ENCODE results near the gene RNF31.

The RNF31 gene

GRCh38 chr14:24189460-24189859 is 42.2 kb downstream of the RNF31 start:
- TF ChIP-seq Cebpa-rat (IDR thresholded peaks at IDR 0.05): no peak
- Histone ChIP-seq H3K4me1 (peaks cover 48 to 65% (median 55%) of the 10 kb centered on the region in 10 experiments), H3K9me3 (replicated peaks in 1 of 11) (no peaks in the 10 kb centered on the region), H3K27me3 (no peaks in the 10 kb centered on the region), H4K20me1 (peaks cover 0 to 45% (median 17%) of the 10 kb centered on the region in 11 experiments; a peak in 12 of 22 replicates), H3K4me2 (peak overlapping the region; percentile 78 to 97 (median 93)), H3K4me3 (peak overlapping the region in 5 of 10 experiments; percentile 64 to 81 (median 76); a peak in 5 of 20 replicates), H3K27ac (peak overlapping the region in 9 of 11 experiments; percentile 38 to 93 (median 57); a peak in 14 of 22 replicates), H3K9ac (peak overlapping the region in 10 of 11 experiments; percentile 64 to 95 (median 82); a peak in 16 of 22 replicates), H3K36me3 (peaks cover 43 to 67% (median 60%) of the 10 kb centered on the region in 11 experiments)

GRCh38 chr14:24190416-24190815 is 43.1 kb downstream of the RNF31 start:
- H3K4me2 ChIP-seq: peak overlapping the region in 5 of 11 experiments; percentile 78 to 93 (median 90); a peak in 5 of 22 replicates
- peaks cover 0 to 36% (median 16%) of the 10 kb centered on the region in 11 experiments; a peak in 11 of 22 replicates for H4K20me1 ChIP-seq
- H3K9me3 ChIP-seq (replicated peaks in 1 of 11): no peaks in the 10 kb centered on the region
- H3K27me3 ChIP-seq: no peaks in the 10 kb centered on the region
- H3K4me3 ChIP-seq: no peak overlapping the region
- TF ChIP-seq Cebpa-rat (IDR thresholded peaks at IDR 0.05): no peak
- peaks cover 34 to 58% (median 51%) of the 10 kb centered on the region in 11 experiments for H3K36me3 ChIP-seq
- H3K9ac ChIP-seq: no peak overlapping the region
- H3K27ac ChIP-seq: no peak overlapping the region
- peaks cover 55 to 71% (median 62%) of the 10 kb centered on the region in 10 experiments for H3K4me1 ChIP-seq

- no peak overlapping the region for H3K4me3 ChIP-seq
- peaks cover 0 to 11% (median 0%) of the 10 kb centered on the region in 11 experiments; a peak in 6 of 22 replicates for H4K20me1 ChIP-seq
- H3K27ac ChIP-seq: no peak overlapping the region
- H3K27me3 ChIP-seq: no peaks in the 10 kb centered on the region
- H3K4me1 ChIP-seq: peaks cover 57 to 73% (median 65%) of the 10 kb centered on the region in 10 experiments
- peaks cover 22 to 36% (median 30%) of the 10 kb centered on the region in 11 experiments; a peak in 21 of 22 replicates for H3K36me3 ChIP-seq
- H3K4me2 ChIP-seq: peak overlapping the region; percentile 15 to 92 (median 44)
- TF ChIP-seq Cebpa-rat (IDR thresholded peaks at IDR 0.05): no peak
- H3K9me3 ChIP-seq (replicated peaks in 1 of 11): no peaks in the 10 kb centered on the region
- H3K9ac ChIP-seq: peak overlapping the region in 1 of 11 experiments; percentile 26; a peak in 1 of 22 replicates
Measured at GRCh38 chr14:24192933-24193332, 45.6 kb downstream of the RNF31 start.

GRCh38 chr14:24194186-24194872 is 47.0 kb downstream of the RNF31 start:
- H3K4me2 ChIP-seq: peak overlapping the region; percentile 84 to 99 (median 93)
- peak overlapping the region; percentile 67 to 87 (median 76) for H3K4me3 ChIP-seq
- no peaks in the 10 kb centered on the region for H3K27me3 ChIP-seq
- H4K20me1 ChIP-seq: peaks cover 0 to 8% (median 0%) of the 10 kb centered on the region in 11 experiments; a peak in 3 of 22 replicates
- H3K9me3 ChIP-seq (replicated peaks in 1 of 11): 0 out of 22 replicates have a peak, but pooled peaks cover 0 to 2% (median 0%) of the 10 kb centered on the region in 11 experiments
- H3K4me1 ChIP-seq: peaks cover 50 to 79% (median 58%) of the 10 kb centered on the region in 10 experiments
- no peak for TF ChIP-seq Cebpa-rat (IDR thresholded peaks at IDR 0.05)
- H3K36me3 ChIP-seq: peaks cover 26 to 42% (median 37%) of the 10 kb centered on the region in 11 experiments; a peak in 21 of 22 replicates
- H3K9ac ChIP-seq: peak overlapping the region; percentile 92 to 100 (median 97); a peak in 21 of 22 replicates
- peak overlapping the region in 10 of 11 experiments; percentile 95 to 100 (median 98); a peak in 14 of 22 replicates for H3K27ac ChIP-seq

GRCh38 chr14:24194873-24195185 is 47.5 kb downstream of the RNF31 start:
- H3K4me1 ChIP-seq: peaks cover 45 to 77% (median 53%) of the 10 kb centered on the region in 10 experiments
- peak overlapping the region; percentile 92 to 100 (median 97) for H3K9ac ChIP-seq
- H3K4me3 ChIP-seq: peak overlapping the region; percentile 67 to 87 (median 76)
- H3K27me3 ChIP-seq: no peaks in the 10 kb centered on the region
- peaks cover 28 to 46% (median 39%) of the 10 kb centered on the region in 11 experiments for H3K36me3 ChIP-seq
- no peak for TF ChIP-seq Cebpa-rat (IDR thresholded peaks at IDR 0.05)
- peaks cover 0 to 8% (median 0%) of the 10 kb centered on the region in 11 experiments; a peak in 3 of 22 replicates for H4K20me1 ChIP-seq
- peak overlapping the region; percentile 95 to 100 (median 98) for H3K27ac ChIP-seq
- peaks cover 0 to 7% (median 0%) of the 10 kb centered on the region in 11 experiments; a peak in 1 of 22 replicates for H3K9me3 ChIP-seq (replicated peaks in 1 of 11)
- H3K4me2 ChIP-seq: peak overlapping the region; percentile 84 to 99 (median 93)

GRCh38 chr14:24195186-24196070 is 48.1 kb downstream of the RNF31 start, which contains the start of gene TM9SF1:
TSS of gene TM9SF1 (minus strand) at chr14:24195441. CDS start at chr14:24195019, 422 bp downstream.
- no peak for TF ChIP-seq Cebpa-rat (IDR thresholded peaks at IDR 0.05)
- Histone ChIP-seq H3K9ac (peak within 1 kb of the TSS; percentile 92 to 100 (median 97)), H3K4me1 (peaks cover 45 to 71% (median 51%) of the 10 kb centered on the region in 10 experiments), H3K36me3 (peaks cover 29 to 46% (median 38%) of the 10 kb centered on the region in 11 experiments), H3K27ac (peak within 1 kb of the TSS; percentile 95 to 100 (median 98)), H3K4me3 (peak within 1 kb of the TSS; percentile 67 to 87 (median 76)), H3K4me2 (peak within 1 kb of the TSS; percentile 84 to 99 (median 93)), H3K27me3 (no peaks in the 10 kb centered on the region), H4K20me1 (peaks cover 0 to 8% (median 0%) of the 10 kb centered on the region in 11 experiments; a peak in 3 of 22 replicates), H3K9me3 (replicated peaks in 1 of 11) (peaks cover 0 to 12% (median 0%) of the 10 kb centered on the region in 11 experiments; a peak in 1 of 22 replicates)

GRCh38 chr14:24196071-24197055 is 49.1 kb downstream of the RNF31 start:
- Histone ChIP-seq H3K4me3 (peak overlapping the region; percentile 67 to 87 (median 76)), H3K9ac (peak overlapping the region; percentile 92 to 100 (median 97)), H3K4me2 (peak overlapping the region; percentile 84 to 99 (median 93)), H3K27ac (peak overlapping the region; percentile 95 to 100 (median 98)), H3K36me3 (peaks cover 29 to 47% (median 40%) of the 10 kb centered on the region in 11 experiments), H3K9me3 (replicated peaks in 1 of 11) (peaks cover 0 to 15% (median 4%) of the 10 kb centered on the region in 11 experiments; a peak in 18 of 22 replicates), H3K4me1 (peaks cover 45 to 64% (median 49%) of the 10 kb centered on the region in 10 experiments), H4K20me1 (peaks cover 0 to 8% (median 0%) of the 10 kb centered on the region in 11 experiments; a peak in 3 of 22 replicates), H3K27me3 (no peaks in the 10 kb centered on the region)
- no peak for TF ChIP-seq Cebpa-rat (IDR thresholded peaks at IDR 0.05)
